HepG2 (cell line): ENCODE data around the gene GPC3.

Source experiments
- CBFB ChIP-seq: sonication (generic); formaldehyde crosslinking; IDR thresholded peaks from 2 replicates; pipeline ENCODE4 v1.4.0; 2020; ENCODE audit warnings: missing genetic modification reagents
- CTCF ChIP-seq: sonication (generic); formaldehyde crosslinking; IDR thresholded peaks from 2 replicates; pipeline ENCODE4 v1.5.0; 2020; ENCODE audit warnings: mild to moderate bottlenecking, missing genetic modification reagents, moderate library complexity
- ZNF276 ChIP-seq: sonication (generic); formaldehyde crosslinking; IDR thresholded peaks from 2 replicates; pipeline ENCODE4 v1.4.0; 2020; ENCODE audit warnings: mild to moderate bottlenecking, low read depth, missing genetic modification reagents

- TF ChIP-seq ZNF276 (CRISPR knock-in tag), result no peak
- TF ChIP-seq CBFB, result no peak
- no peak for TF ChIP-seq CTCF
These were observed 189.1 kb downstream of the GPC3 start for GRCh38 chrX:133796282-133796681.
